Kidney epithelial cell (primary cell): ENCODE data around the gene JTB. TPM values are rescaled to one million over a fixed set of nuclear protein-coding genes. Genes with fewer than 3 reads are reported as not detected.

Experiments used
- DNase-seq: peaks from one replicate; pipeline ENCODE4 v3.0.0-alpha.2; 2010; ENCODE audit warnings: low read depth
- H3K27me3 ChIP-seq: 2 replicates; pipeline ENCODE4 v1.6.0; 2011; ENCODE audit warnings: low read length; ENCODE audit not compliant: control insufficient read depth, insufficient read depth
- H3K36me3 ChIP-seq: 2 replicates; pipeline ENCODE4 v1.5.1; 2011; ENCODE audit warnings: low read length; ENCODE audit not compliant: control insufficient read depth, insufficient read depth
- H3K4me3 ChIP-seq: 2 replicates; pipeline ENCODE4 v1.5.1; 2011; ENCODE audit warnings: low read depth, mild to moderate bottlenecking, control low read depth, low read length
- total RNA-seq: library from RNA; depleted of rRNA; stranded (reverse); fragments of >200 nt; gene quantifications from 2 replicates; pipeline ENCODE4 v1.2.3, GENCODE V29; 2015
- TF ChIP-seq, protein P1 (sequence below): IDR thresholded peaks from 2 replicates; pipeline ENCODE4 v1.5.1; 2011; ENCODE audit warnings: mild to moderate bottlenecking, moderate library complexity, low read length, control low read depth, inconsistent platforms; ENCODE audit not compliant: insufficient read depth, poor library complexity, severe bottlenecking

Gene JTB
- total RNA-seq, 1 donor from 2014 or later: 220 TPM

- peaks cover 4% of the 10 kb centered on the region for H3K36me3 ChIP-seq
- DNase-seq: no peak
- no peaks in the 10 kb centered on the region for H3K27me3 ChIP-seq
- H3K4me3 ChIP-seq: no peak overlapping the region
- TF ChIP-seq, protein P1, sequence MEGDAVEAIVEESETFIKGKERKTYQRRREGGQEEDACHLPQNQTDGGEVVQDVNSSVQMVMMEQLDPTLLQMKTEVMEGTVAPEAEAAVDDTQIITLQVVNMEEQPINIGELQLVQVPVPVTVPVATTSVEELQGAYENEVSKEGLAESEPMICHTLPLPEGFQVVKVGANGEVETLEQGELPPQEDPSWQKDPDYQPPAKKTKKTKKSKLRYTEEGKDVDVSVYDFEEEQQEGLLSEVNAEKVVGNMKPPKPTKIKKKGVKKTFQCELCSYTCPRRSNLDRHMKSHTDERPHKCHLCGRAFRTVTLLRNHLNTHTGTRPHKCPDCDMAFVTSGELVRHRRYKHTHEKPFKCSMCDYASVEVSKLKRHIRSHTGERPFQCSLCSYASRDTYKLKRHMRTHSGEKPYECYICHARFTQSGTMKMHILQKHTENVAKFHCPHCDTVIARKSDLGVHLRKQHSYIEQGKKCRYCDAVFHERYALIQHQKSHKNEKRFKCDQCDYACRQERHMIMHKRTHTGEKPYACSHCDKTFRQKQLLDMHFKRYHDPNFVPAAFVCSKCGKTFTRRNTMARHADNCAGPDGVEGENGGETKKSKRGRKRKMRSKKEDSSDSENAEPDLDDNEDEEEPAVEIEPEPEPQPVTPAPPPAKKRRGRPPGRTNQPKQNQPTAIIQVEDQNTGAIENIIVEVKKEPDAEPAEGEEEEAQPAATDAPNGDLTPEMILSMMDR: no peak
These were observed 45.0 kb downstream of the JTB start for GRCh38 chr1:153932156-153933131.

- Histone ChIP-seq H3K36me3 (no peaks in the 10 kb centered on the region), H3K4me3 (no peak overlapping the region), H3K27me3 (no peaks in the 10 kb centered on the region)
- TF ChIP-seq, protein P1: no peak
- DNase-seq: no peak
These were observed 47.2 kb downstream of the JTB start for GRCh38 chr1:153929981-153930948.

GRCh38 chr1:153929426-153929825 lies 48.0 kb downstream of the JTB start:
- Histone ChIP-seq H3K4me3 (no peak overlapping the region), H3K36me3 (no peaks in the 10 kb centered on the region), H3K27me3 (no peaks in the 10 kb centered on the region)
- TF ChIP-seq, protein P1: no peak
- DNase-seq: no peak

DNA sequence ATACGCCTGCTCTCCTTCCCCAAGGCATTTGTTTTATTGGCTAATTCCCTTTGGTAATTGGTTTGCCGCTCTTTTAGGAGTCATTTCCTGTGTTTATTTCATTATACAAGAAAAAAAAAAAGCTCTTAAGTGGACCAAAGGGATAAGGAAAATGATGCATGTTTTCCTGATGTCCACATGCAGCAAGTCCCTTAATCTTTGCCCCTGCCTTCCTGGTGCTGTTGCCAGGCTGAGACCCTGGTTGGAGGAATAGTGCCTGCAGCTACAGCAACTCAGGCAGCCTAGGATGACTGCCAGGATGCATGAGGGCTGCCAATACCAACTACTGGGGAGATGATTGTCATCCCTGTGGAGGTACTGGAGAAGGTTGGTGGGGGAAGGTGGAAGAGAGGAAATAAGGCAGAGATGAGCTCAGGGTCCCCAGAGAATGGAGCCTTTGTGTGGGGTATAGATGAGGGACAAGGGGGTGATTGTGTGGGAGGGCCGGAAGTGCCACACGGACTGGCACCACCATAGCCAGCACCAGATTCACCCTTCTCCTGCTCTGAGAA lies 48.6 kb downstream of the JTB start:
- DNase-seq: no peak
- TF ChIP-seq, protein P1: no peak
- Histone ChIP-seq H3K4me3 (no peak overlapping the region), H3K27me3 (no peaks in the 10 kb centered on the region), H3K36me3 (no peaks in the 10 kb centered on the region)

- no peak for DNase-seq
- H3K27me3 ChIP-seq: no peaks in the 10 kb centered on the region
- H3K4me3 ChIP-seq: no peak overlapping the region
- no peaks in the 10 kb centered on the region for H3K36me3 ChIP-seq
- TF ChIP-seq, protein P1: no peak
These were observed 49.2 kb downstream of the JTB start for GRCh38 chr1:153928245-153928644.
